ENCODE measurements around the gene ACVR2B.
"Not testable (repeated sequence)": the region's sequence is repeated elsewhere in the genome, so short reads cannot be mapped to it uniquely, and the experiment has no call there.

The ACVR2B gene
- long read RNA-seq, donor 1, full-length matches to known transcripts, result 1 of 1 reads
- long read RNA-seq, donor 1, partial matches to known transcripts, result 0 of 1 reads
- long read RNA-seq, donor 1, other reads (novel, unspliced or antisense), result 0 of 1 reads
- long read RNA-seq, donor 2, full-length matches to known transcripts, result 1 of 1 reads
- long read RNA-seq, donor 2, partial matches to known transcripts, result 0 of 1 reads
- long read RNA-seq, donor 2, other reads (novel, unspliced or antisense), result 0 of 1 reads
- long read RNA-seq, donor 3, full-length matches to known transcripts, result 1 of 1 reads
- long read RNA-seq, donor 3, partial matches to known transcripts, result 0 of 1 reads
- long read RNA-seq, donor 3, other reads (novel, unspliced or antisense), result 0 of 1 reads
- long read RNA-seq, donor 4, full-length matches to known transcripts, result 3 of 3 reads
- long read RNA-seq, donor 4, partial matches to known transcripts, result 0 of 3 reads
- long read RNA-seq, donor 4, other reads (novel, unspliced or antisense), result 0 of 3 reads
- long read RNA-seq, donor 5, full-length matches to known transcripts, result 4 of 15 reads
- long read RNA-seq, donor 5, partial matches to known transcripts, result 11 of 15 reads
- long read RNA-seq, donor 5, other reads (novel, unspliced or antisense), result 0 of 15 reads
- long read RNA-seq, donor 6, partial matches to known transcripts, result 13 of 13 reads
- long read RNA-seq, donor 6, other reads (novel, unspliced or antisense), result 0 of 13 reads
- long read RNA-seq, donor 7, full-length matches to known transcripts, result 5 of 13 reads
- long read RNA-seq, donor 7, partial matches to known transcripts, result 8 of 13 reads
- long read RNA-seq, donor 7, other reads (novel, unspliced or antisense), result 0 of 13 reads
- long read RNA-seq, donor 8, full-length matches to known transcripts, result 1 of 1 reads
- long read RNA-seq, donor 8, partial matches to known transcripts, result 0 of 1 reads
- long read RNA-seq, donor 8, other reads (novel, unspliced or antisense), result 0 of 1 reads

DNA sequence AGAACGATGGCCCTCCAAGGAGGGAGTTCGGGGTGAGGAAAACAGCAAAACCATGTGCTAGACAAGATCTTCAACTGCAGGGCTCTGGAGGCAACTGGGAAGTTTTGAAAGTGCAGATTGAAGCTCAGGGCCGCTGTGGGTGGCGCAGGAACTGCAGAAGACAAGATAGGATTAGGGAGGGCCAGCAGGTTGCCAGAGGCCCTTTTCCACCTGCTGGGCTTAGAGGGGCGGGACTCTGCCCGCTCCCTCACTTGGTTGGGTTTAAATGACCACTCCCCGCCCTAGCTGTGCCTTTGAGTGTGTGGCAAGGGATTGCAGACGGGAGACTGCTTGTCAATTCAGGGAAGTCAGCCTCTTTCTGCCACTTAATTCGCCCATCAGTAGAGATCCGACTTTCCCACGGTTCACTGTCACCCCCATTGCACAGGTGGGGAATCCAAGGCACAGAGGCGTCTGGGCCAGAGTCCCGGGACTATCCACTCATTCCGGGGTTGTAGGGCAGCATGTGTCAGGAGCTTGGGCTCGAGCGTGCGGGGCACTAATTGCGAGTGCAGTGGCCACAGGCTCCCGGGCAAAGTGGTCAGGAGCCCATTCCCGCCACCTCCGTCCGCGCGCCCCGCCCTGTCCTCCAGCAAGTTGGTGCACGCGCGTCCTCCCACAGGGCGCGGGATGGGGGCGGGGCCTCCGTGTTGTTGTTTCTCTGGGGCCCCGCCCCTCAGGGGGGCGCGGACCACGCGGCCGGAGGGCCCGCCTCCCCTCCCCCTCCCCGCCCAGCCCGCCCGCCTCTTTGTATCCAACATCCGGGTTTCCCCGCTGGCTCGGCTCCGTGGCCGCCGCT is at the start of gene ACVR2B:
ACVR2B (plus strand) TSS at position 816 of the 838 bp plus-strand sequence. CDS start 433 bp downstream, outside the sequence.
- DNase-seq, result peak; percentile 86

DNA sequence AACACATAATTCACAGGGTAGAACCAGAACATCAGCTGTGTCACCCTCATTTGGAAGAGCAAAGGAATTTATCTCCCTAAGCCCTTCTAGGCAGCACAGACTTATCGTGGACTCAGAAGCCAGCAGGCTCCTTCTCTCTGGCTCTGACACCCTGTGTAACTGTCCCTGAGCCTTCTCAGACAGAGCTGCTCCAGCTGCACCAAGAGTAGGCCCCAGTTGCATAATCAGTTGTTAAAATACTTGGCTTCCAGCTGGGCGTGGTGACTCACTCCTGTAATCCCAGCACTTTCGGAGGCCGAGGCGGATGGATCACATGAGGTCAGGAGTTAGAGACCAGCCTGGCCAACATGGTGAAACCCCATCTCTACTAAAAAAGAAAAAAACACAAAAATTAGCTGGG is 49.4 kb upstream of the ACVR2B start:
- DNase-seq, result no peak

DNA sequence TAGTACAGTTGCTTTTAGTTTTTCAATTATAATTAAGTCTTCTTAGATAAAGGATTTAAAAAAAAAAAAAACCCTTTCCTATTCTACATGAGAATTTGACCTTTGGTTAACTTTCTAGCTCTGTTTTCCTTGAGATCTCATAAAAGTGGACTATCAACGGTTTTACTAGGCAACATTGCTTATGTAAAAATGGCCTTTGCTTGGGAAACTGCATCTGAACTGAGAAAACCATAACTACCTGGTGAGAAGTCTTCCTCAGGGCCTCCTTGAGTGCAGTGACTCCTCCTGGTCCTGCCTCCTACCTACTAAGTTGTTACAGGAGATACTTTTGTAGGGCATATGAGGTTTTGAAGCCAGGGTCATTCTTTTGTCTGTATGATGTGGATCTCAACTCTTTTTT is 42.1 kb upstream of the ACVR2B start:
- no peak for DNase-seq

DNA sequence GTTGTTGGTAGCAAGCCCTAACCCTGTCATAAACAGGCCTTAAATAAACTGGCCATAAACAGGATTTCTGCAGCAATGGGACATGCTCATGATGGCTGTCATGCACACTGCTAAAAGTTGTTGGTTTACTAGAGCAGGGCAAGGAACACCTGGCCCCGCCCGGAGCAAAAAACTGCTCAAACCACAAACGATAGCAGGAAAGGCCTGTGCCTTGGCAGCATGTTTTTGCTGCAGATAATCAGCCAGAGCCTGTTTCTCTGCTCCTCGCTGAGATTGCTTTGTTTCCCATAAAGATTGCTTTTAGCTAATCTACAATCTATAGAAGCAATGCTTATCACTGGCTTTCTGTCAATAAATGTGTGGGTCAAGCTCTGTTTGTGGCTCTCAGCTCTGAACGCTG is 32.9 kb upstream of the ACVR2B start:
- not testable (repeated sequence) for DNase-seq

DNA sequence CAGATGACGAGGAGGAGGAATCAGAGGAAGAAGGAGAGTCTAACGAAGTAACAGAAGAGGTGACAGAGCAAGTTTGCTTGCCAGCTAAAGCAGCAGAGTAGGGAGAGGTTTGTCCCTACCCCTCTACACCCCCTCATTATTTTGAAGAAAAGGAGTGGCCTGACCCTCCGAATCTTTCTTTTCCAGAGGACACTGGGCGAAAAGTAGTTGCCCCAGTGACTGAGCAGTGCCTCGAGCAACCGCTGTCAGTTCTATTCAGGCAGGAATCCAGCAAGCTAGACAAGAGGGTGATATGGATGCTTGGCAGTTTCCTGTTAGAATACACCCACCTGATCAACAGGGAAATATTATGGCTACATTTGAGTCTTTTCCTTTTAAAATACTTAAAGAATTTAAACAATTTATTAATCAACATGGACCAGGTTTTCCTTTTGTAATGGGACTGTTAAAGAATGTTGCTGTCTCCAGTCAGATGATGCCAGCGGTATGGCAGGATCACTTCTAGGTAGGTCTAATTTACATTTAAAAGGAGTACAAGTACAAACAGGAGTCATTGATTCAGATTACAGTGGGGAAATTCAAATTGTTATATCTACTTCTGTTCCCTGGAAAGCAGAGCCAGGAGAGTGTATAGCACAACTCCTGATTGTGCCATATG is 31.9 kb upstream of the ACVR2B start:
- DNase-seq, result no peak

DNA sequence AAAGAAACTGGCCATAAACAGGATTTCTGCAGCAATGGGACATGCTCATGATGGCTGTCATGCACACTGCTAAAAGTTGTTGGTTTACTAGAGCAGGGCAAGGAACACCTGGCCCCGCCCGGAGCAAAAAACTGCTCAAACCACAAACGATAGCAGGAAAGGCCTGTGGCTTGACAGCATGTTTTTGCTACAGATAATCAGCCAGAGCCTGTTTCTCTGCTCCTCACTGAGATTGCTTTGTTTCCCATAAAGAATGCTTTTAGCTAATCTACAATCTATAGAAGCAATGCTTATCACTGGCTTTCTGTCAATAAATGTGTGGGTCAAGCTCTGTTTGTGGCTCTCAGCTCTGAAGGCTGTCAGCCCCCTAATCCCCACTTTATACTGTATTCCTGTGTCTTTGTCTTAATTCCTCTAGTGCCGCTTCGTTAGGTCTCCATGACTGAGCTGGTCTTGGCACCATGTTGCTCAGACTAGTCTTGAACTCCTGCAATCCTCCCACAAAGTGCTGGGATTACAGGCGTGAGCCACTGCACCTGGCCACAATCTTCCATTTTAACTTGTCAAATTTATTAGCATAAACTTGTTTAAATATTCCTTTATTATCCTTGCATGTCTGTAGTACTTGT is 26.8 kb upstream of the ACVR2B start:
- DNase-seq, result not testable (repeated sequence)

DNA sequence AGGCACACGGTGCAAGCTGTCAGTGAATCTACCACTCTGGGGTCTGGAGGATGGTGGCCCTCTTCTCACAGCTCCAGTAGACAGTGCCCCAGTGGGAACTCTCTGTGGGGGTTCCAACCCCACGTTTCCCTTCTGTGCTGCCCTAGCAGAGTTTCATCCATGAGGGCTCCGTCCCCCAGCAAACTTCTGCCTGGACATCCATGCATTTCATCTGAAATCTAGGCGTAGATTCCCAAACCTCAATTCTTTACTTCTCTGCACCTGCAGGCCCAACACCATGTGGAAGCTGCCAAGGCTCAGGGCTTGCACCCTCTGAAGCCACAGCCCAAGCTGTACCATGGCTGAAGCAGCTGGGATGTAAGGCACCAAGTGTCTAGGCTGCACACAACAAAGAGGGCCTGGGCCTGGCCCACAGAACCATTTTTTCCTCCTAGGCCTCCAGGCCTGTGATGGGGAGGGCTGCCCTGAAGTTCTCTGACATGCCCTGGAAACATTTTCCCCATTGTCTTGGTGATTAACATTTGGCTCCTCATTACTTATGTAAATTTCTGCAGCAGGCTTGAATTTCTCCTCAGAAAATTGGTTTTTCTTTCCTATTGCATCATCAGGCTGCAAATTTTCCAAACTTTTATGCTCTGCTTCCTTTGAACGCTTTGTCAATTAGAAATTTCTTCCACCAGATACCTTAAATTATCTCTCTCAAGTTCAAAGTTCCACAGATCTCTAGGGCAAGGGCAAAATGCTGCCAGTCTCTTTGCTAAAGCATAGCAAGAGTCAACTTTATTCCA is 20.6 kb upstream of the ACVR2B start:
- not testable (repeated sequence) for DNase-seq

DNA sequence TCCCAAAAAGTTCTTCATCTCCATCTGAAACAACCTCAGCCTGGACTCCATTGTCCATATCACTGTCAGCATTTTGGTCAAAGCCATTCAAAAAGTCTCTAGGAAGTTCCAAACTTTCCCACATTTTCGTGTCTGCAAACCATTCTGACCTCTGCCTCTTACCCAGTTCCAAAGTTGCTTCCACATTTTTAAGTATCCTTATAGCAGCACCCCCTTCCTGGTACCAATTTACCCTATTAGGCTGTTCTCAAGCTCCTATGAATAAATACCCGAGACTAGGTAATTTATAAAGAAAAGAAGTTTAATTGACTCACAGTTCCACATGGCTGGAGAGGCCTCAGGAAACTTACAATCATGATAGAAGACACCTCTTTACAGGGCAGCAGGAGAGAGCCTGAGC is 20.0 kb upstream of the ACVR2B start:
- DNase-seq, result not testable (repeated sequence)

DNA sequence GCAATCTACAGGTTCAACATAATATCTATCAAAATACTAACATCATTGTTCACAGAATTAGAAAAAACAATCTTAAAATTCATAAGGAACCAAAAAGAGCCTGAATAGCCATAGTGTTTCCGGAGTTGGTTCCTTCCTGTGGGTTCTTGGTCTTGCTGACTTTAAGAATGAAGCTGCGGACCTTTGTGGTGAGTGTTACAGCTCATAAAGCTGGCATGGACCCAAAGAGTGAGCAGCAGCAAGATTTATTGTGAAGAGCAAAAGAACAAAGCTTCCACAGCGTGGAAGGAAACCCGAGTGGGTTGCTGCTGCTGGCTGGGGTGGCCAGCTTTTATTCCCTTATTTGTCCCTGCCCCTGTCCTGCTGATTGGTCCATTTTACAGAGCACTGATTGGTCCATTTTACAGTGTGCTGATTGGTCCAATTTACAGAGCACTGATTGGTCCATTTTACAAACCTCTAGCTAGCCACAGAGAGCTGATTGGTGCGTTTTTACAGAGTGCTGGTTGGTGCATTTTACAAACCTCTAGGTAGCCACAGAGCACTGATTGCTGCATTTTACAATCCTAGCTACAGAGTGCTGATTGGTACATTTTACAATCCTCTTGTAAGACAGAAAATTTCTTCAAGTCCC is 15.1 kb upstream of the ACVR2B start:
- not testable (repeated sequence) for DNase-seq

DNA sequence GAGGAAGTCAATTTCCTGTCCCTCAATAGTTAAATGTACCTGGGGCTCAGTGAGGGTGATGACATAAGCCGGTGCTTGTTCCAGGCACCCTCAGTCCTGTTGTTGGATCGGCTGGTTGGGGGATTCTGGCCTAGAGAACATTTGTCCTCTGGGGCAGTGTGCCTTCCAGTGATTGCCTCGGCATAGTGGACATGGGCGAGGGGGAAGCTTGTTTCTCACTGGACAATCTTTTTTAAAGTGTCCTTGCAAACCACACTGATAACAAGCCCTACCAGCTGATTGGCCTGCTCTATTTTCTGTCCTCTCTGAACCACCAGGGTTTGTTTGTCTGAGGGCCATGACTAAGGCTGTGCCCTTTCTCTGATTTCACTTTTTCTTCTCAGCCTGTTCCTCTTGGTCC is 10.5 kb upstream of the ACVR2B start:
- not testable (repeated sequence) for DNase-seq

DNA sequence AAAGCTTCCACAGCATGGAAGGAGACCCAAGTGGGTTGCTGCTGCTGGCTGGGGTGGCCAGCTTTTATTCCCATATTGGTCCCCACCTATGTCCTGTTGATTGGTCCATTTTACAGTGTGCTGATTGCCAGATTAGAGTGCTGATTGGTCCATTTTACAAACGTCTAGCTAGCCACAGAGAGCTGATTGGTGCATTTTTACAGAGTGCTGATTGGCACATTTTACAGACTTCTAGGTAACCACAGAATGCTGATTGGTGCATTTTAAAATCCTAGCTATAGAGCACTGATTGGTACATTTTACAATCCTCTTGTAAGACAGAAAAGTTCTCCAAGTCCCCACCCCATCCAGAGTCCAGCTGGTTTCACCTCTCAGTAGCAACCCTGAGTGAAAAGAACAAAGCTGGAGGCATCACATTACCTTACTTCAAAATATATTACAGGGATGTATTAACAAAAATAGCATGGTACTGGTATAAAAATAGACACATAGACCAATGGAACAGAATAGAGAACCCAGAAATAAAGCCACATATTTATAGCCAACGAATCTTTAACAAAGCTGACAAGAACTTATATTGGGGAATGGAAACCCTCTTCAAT is 7.5 kb upstream of the ACVR2B start:
- no peak for DNase-seq

DNA sequence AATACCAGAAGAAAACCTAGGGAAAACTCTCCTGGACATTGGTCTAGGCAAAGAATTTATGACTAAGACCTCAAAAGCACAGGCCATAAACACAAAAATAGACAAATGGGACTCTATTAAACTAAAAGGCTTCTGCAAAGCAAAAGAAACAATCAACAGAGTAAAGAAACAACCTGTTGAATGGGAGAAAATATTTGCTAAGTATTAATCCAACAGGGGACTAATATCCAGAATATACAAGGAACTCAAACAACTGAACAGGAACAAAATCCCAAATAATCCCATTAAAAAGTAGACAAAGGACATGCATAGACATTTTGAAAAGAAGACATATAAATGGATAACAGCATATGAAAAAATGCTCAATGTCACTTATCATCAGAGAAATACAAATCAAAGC is 6.9 kb upstream of the ACVR2B start:
- DNase-seq, result no peak

DNA sequence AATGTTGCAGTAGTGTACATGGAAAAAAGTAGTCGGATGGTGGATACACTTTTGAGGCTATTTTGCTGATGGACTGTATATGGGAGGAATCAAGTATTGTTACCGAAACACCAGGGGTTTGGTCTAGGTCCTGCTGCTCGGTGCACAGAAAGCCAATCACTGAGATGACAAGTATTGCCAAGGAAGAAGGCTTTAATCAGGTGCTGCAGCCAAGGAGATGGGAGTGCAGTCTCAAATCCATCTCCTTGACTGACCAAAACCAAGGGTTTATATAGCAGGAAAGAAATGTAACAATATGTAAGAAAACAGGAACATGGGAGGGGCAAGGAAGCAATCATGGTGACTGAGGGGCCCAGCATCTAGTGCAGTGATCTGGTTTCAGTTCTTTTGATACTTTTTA is 2.8 kb upstream of the ACVR2B start:
- DNase-seq, result no peak

DNA sequence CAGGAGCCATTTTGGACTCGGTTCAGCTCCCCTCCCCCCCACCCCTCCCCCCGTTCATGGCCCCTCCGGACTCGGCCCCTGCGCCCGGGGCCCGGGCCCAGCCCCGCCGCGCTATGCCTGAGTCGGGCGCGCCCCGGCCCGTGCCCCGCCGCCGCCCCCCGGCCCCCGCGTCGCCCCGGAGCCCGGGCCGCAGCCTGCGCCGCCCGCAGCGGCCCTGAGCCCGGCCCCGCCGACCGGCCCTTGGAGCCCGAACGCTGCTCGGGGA is 155 bp downstream of the ACVR2B start:
- DNase-seq, result no peak

DNA sequence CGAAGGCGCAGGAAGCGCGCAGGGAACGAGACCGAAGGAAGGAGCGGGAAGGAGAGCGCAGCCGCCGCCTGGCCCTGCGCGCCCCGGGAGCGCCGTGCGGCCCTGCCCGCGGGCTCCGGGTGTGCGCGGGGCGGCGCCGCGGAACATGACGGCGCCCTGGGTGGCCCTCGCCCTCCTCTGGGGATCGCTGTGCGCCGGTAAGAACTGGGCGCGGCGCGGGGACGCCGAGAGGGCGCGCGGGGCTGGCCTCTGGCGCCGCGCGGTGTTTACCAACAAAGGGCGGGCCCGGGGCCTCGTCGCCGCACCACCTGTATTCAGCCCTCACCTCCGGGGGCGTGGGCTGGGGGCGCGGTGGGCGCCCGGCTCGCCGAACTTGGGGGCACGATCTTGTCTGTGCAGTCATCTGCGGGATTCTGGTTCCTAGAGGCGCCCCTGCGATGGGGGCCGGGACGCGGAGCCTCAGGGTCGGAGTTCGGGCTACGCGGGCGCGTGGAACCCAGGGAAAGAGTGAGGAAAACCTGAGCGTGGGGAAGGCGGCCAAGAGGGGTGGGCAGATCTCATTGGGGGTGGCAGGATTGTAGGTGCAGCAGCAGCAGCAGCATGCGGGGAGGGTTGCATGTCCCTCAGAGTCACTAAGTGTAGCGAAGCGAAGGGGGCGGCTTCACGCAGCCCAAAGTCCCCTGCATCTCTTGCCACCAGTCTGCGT is 641 bp downstream of the ACVR2B start:
- peak; percentile 78 for DNase-seq

DNA sequence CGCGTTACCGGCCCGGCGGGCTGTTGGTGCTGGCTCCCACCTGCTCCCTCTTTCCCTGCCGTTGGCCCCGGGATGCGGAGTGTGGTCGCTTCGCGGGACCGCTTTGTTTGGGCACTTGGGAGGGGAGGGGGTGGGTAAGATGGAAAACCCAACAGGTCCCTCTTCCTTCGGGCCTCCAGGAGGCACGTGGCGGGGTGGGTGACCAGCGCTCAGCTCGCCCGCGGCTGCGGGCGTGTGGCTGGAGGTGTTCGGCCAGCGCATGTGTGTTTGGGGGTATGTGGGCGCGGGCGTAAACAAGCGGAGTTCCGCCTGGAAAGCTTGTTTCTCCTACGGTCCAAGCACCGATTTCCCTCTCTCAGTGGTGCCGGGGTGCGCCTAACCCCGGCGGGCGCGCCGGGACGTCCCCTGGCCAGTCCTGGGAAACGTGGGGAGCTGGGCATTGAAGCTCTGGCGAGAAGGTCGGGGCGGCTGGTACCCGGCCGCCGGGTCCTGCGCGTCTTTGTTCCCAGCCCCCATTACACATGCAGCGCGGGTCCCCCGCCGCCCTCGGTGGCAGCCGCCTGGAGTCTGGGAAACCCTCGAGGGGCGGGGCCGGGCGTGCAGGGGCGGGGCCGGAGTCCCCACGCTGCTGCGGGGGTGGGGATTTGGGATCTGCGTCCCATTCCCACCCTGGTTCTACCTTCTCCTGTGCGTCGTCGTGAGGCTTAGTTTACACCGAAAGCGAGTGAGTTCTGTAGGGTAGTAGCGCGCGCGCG is 1.4 kb downstream of the ACVR2B start:
- DNase-seq, result peak; percentile 87

DNA sequence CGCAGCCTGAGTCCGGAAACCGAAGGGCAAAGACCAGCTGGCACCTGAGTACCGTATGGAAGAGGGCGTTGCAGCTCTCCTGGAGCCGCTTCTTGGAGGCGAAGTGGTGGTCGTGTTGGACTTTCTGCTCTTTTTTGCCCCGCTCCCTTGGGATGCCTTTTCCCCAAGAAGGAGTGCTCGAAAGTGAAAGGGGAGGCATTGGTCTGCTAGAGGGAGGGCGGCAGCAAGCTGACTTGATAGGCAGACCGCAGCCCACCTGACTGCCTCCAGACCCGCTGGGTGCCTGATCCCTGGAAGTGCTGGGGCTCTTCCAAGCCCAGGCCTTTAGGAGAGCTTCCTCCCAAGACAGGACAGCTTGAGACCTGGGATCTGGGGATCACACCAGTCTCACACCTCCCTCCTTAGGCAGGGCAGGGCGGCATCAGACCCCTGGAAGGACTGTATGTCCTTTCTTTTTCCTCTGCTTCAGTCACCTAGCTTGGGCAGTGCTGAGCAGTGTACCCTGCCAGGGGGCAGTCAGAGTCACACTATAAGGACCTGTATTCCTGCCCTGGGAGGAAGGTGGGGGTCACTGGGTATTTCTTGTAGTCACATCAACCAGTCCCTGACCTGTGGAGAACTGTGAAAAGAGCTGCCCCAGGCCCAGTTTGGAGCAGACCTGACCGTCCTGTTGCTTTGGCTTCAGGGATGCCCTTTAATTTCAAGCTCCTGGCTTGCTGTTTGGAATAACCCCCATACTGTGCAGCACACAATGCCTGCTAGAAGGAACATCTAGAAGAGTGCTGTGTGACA is 2.1 kb downstream of the ACVR2B start:
- peak; percentile 78 for DNase-seq
